K562 (cell line): ENCODE data around the gene KRT77.

Experiments used
- ARID2 ChIP-seq: fragments of 450-650 bp; IDR thresholded peaks from 2 replicates; pipeline ENCODE4 v1.6.1; 2017; ENCODE audit warnings: antibody characterized with exemption, mild to moderate bottlenecking
- SAFB2 ChIP-seq: fragments of 200-400 bp; formaldehyde crosslinking; IDR thresholded peaks from 2 replicates; pipeline ENCODE4 v1.6.1; 2018; ENCODE audit warnings: borderline replicate concordance, low read length, low read depth, moderate library complexity; ENCODE audit not compliant: severe bottlenecking
- ZNF140 ChIP-seq: fragments of 250-450 bp; sonication (Bioruptor Pico); IDR thresholded peaks from 2 replicates; pipeline ENCODE4 v1.8.0; 2021; ENCODE audit warnings: moderate library complexity, mild to moderate bottlenecking, inconsistent platforms
- TF ChIP-seq, protein P1 (sequence below): sonication (generic); formaldehyde crosslinking; IDR thresholded peaks from 2 replicates; pipeline ENCODE4 v1.8.0; 2022; ENCODE audit warnings: mild to moderate bottlenecking, missing genetic modification reagents
- TF ChIP-seq, protein P2 (sequence below): fragments of 250-450 bp; sonication (Bioruptor Pico); IDR thresholded peaks from 2 replicates; pipeline ENCODE4 v1.8.0; 2022; ENCODE audit warnings: moderate library complexity, mild to moderate bottlenecking, inconsistent platforms

DNA sequence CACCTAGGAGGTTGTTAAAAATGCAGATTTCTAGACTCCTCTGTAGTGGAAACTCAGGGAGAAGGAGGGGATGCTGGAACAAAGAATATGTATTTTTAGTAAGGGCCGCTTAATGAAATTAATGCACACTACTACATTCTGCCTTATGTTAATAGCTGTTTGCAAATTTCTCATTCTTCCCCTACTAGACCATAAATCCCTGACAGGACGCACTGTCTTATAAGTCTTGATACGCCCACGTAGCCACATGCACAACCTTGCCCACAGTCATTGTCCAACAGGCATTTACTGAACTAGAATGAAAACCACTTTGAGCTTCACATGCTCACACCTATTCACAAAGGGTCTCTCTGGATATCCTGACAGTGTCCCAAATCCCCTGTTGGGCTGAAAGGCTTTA, 61.9 kb downstream of the KRT77 start:
- TF ChIP-seq, protein P1, sequence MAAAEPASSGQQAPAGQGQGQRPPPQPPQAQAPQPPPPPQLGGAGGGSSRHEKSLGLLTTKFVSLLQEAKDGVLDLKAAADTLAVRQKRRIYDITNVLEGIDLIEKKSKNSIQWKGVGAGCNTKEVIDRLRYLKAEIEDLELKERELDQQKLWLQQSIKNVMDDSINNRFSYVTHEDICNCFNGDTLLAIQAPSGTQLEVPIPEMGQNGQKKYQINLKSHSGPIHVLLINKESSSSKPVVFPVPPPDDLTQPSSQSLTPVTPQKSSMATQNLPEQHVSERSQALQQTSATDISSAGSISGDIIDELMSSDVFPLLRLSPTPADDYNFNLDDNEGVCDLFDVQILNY (CRISPR knock-in tag) = no peak
- TF ChIP-seq, protein P2, sequence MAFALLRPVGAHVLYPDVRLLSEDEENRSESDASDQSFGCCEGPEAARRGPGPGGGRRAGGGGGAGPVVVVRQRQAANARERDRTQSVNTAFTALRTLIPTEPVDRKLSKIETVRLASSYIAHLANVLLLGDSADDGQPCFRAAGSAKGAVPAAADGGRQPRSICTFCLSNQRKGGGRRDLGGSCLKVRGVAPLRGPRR (CRISPR knock-in tag) = no peak
- TF ChIP-seq ZNF140 (CRISPR knock-in tag) (no peak), SAFB2 (no peak), ARID2 (no peak)
